ENCODE results near the gene BMPR2. TPM values are rescaled to one million over a fixed set of nuclear protein-coding genes. Genes with fewer than 3 reads are reported as not detected.

Gene BMPR2
- total and polyA plus RNA-seq, 2 of the 8 experiments (the other 6 are each of a cell fraction or from before 2014, with no cell fraction given): 5.5 to 19.8 TPM

GRCh38 chr2:202494300-202495229 is 118.4 kb downstream of the BMPR2 start:
- H2BK20ac ChIP-seq (ENCODE audit: low read length): no peak overlapping the region
- TF ChIP-seq CHD2 (IDR thresholded peaks at IDR 0.05; ENCODE audit: low read length) (no peak), EGR1 (IDR thresholded peaks at IDR 0.05; ENCODE audit: borderline replicate concordance, low read depth, low read length) (no peak), RBBP5 (IDR thresholded peaks at IDR 0.05; ENCODE audit: borderline replicate concordance, low read depth, low read length) (no peak), CTCF (IDR thresholded peaks at IDR 0.05; ENCODE audit: control extremely low read depth in 1 of 3, insufficient read depth in 1 of 3, low read depth in 1 of 3, low read length in 3 of 3) (peak in 1 of 3 experiments; percentile 10; a peak in 1 of 4 replicates), RAD21 (IDR thresholded peaks at IDR 0.05 in 1 of 2, conservative IDR thresholded peaks at IDR 0.05 in 1 of 2; ENCODE audit: low read depth in 2 of 2, low read length in 2 of 2) (0 out of 4 replicates have a peak, but pooled peaks of 1 of the 2 experiments have one; percentile 6)
- DNase-seq (ENCODE audit: low read depth in 1 of 2, low spot score in 2 of 2) (no peak), FAIRE-seq (no peak)
- H3K79me2 ChIP-seq (ENCODE audit: control insufficient read depth in 1 of 2, insufficient read depth in 2 of 2, low read length in 2 of 2): no peaks in the 10 kb centered on the region
- no peak overlapping the region for H2BK15ac ChIP-seq (ENCODE audit: low read length)
- no peak overlapping the region for H3K23ac ChIP-seq (ENCODE audit: insufficient read length)
- no peaks in the 10 kb centered on the region for H3K27me3 ChIP-seq (replicated peaks in 1 of 4; ENCODE audit: control insufficient read depth in 3 of 4, extremely low read depth in 1 of 4, insufficient read depth in 3 of 4, low read length in 3 of 4)
- no peak overlapping the region for H2BK12ac ChIP-seq (ENCODE audit: low read depth, low read length)
- no peak overlapping the region for H3K14ac ChIP-seq (ENCODE audit: insufficient read length)
- no peak overlapping the region for H2BK120ac ChIP-seq (replicated peaks; ENCODE audit: low read depth, low read length)
- no peak overlapping the region for H3K9ac ChIP-seq (replicated peaks in 1 of 4; ENCODE audit: extremely low read depth in 1 of 4, low read depth in 3 of 4, low read length in 3 of 4)
- H2AFZ ChIP-seq (ENCODE audit: low read length): no peak overlapping the region
- no peak overlapping the region for H4K5ac ChIP-seq (ENCODE audit: insufficient read length, low read depth, low read length)
- H4K91ac ChIP-seq (replicated peaks; ENCODE audit: insufficient read length, low read length): no peak overlapping the region
- H3K36me3 ChIP-seq (ENCODE audit: control insufficient read depth in 2 of 4, insufficient read depth in 4 of 4, low read length in 3 of 4): peaks cover 0 to 2% (median 0%) of the 10 kb centered on the region in 4 experiments; a peak in 1 of 8 replicates
- peak overlapping the region; percentile 60; the same call in 1 of the 2 replicates for H3K18ac ChIP-seq (ENCODE audit: extremely low read depth, low read length)
- H3K4me3 ChIP-seq (ENCODE audit: extremely low read depth in 1 of 4, insufficient read depth in 2 of 4, low read depth in 3 of 4, low read length in 4 of 4): no peak overlapping the region
- H2AK5ac ChIP-seq (ENCODE audit: low read depth, low read length): no peak overlapping the region
- no peaks in the 10 kb centered on the region for H3K23me2 ChIP-seq (ENCODE audit: low read depth, low read length)
- CTCF ChIA-PET (ENCODE audit: partially characterized antibody): interaction anchor here (0.6 to 1.6 kb wide), 9 partner anchors 9 to 1105 kb away, joined by 3 to 4 read pairs (median 3); no protein-coding TSS in a partner anchor
- H3K27ac ChIP-seq (ENCODE audit: low read depth, low read length): no peak overlapping the region
- POLR2A ChIA-PET (ENCODE audit: partially characterized antibody): no interaction called here
- no peak overlapping the region for H3K4ac ChIP-seq (replicated peaks; ENCODE audit: insufficient read length, low read depth, low read length)
- no peaks in the 10 kb centered on the region for H4K20me1 ChIP-seq (replicated peaks in 1 of 2; ENCODE audit: control insufficient read depth in 1 of 2, insufficient read depth in 2 of 2, low read length in 2 of 2)
- H2BK5ac ChIP-seq (ENCODE audit: low read depth, low read length): no peak overlapping the region
- H3K79me1 ChIP-seq (ENCODE audit: low read depth, low read length): no peaks in the 10 kb centered on the region
- no peak overlapping the region for H4K8ac ChIP-seq (ENCODE audit: extremely low read depth, insufficient read depth, low read length)
- no peaks in the 10 kb centered on the region for H3K9me3 ChIP-seq (ENCODE audit: insufficient read depth in 2 of 2, low read depth in 1 of 2, low read length in 1 of 2)
- 63% methylated on average over 13 of the region's 13 CpGs; no CpG with 5 or more reads in 1 of the 2 experiments for WGBS, 2 experiments (ENCODE audit: extremely low coverage in 1 of 2, insufficient coverage in 1 of 2, insufficient read length in 1 of 2, insufficient replicate concordance in 2 of 2, low coverage in 1 of 2, low lambda C conversion rate in 2 of 2, missing lambda C conversion rate in 1 of 2)
- no peak overlapping the region for H3K56ac ChIP-seq (replicated peaks; ENCODE audit: insufficient read length, low read depth, low read length)
- peaks cover 1 to 5% (median 4%) of the 10 kb centered on the region in 4 experiments; a peak in 5 of 7 replicates for H3K4me1 ChIP-seq (replicated peaks in 1 of 4; ENCODE audit: control insufficient read depth in 3 of 4, insufficient read depth in 4 of 4, low read length in 3 of 4)
- H3K4me2 ChIP-seq (ENCODE audit: insufficient read depth in 1 of 2, low read depth in 2 of 2, low read length in 2 of 2): no peak overlapping the region
